ENCODE measurements around the gene AVP. TPM values are rescaled to one million over a fixed set of nuclear protein-coding genes. Genes with fewer than 3 reads are reported as not detected.

AVP gene
- total RNA-seq, 1 experiment from 2014 or later, result not detected

GRCh38 chr20:3082955-3083952 is 1.3 kb downstream of the AVP start:
- Histone ChIP-seq H3K23ac (ENCODE audit: insufficient read length, low read depth, low read length) (no peak overlapping the region), H3K79me2 (ENCODE audit: insufficient read depth, low read length) (no peaks in the 10 kb centered on the region), H3K14ac (ENCODE audit: insufficient read depth, low read length) (no peak overlapping the region), H3K18ac (ENCODE audit: insufficient read length, low read depth, low read length) (no peak overlapping the region), H2BK5ac (ENCODE audit: insufficient read length, low read length) (no peak overlapping the region), H3K23me2 (ENCODE audit: insufficient read length, low read depth, low read length, poor library complexity, severe bottlenecking) (peaks cover 4% of the 10 kb centered on the region), H4K5ac (ENCODE audit: insufficient read length, low read depth, low read length) (no peak overlapping the region), H2BK20ac (ENCODE audit: low read depth, low read length, poor library complexity, severe bottlenecking) (no peak overlapping the region), H2BK15ac (ENCODE audit: low read depth, low read length) (no peak overlapping the region), H4K20me1 (ENCODE audit: control insufficient read depth, insufficient read depth, insufficient read length) (no peaks in the 10 kb centered on the region), H2AK5ac (ENCODE audit: insufficient read length, low read length) (no peak overlapping the region), H2BK120ac (ENCODE audit: low read depth, low read length, poor library complexity, severe bottlenecking) (no peak overlapping the region), H4K91ac (ENCODE audit: insufficient read length, low read depth, low read length) (no peak overlapping the region), H3K4me2 (ENCODE audit: insufficient read depth, insufficient read length, low read length) (peak overlapping the region; percentile 77), H3K27me3 (ENCODE audit: insufficient read depth, low read length) (peaks cover 29% of the 10 kb centered on the region), H2BK12ac (ENCODE audit: insufficient read length, low read depth, low read length) (no peak overlapping the region), H2AFZ (ENCODE audit: low read length) (no peak overlapping the region), H3K27ac (ENCODE audit: insufficient read length, low read depth, low read length) (no peak overlapping the region), H3K4ac (ENCODE audit: low read depth, low read length) (no peak overlapping the region), H3K56ac (ENCODE audit: insufficient read length, low read depth, low read length) (no peak overlapping the region), H3K4me1 (ENCODE audit: insufficient read depth, low read length) (no peaks in the 10 kb centered on the region; the same call in 1 of the 2 replicates), H3K9me3 (ENCODE audit: control insufficient read depth, low read depth, low read length) (no peaks in the 10 kb centered on the region), H4K8ac (replicated peaks; ENCODE audit: insufficient read length, low read depth, low read length) (no peak overlapping the region), H3K9ac (ENCODE audit: extremely low read depth, insufficient read length, low read length) (no peak overlapping the region), H3K79me1 (ENCODE audit: insufficient read depth, low read depth, low read length, poor library complexity, severe bottlenecking) (no peaks in the 10 kb centered on the region), H3T11ph (ENCODE audit: low read length) (no peak overlapping the region)
- Mint-ChIP-seq H3K9me3 (peaks cover 0 to 2% of the 10 kb centered on the region in 2 experiments; a peak in 2 of 5 replicates), H3K27ac (no peak overlapping the region; a peak in 1 of 7 replicates), H3K36me3 (ENCODE audit: insufficient read depth in 1 of 3, low read depth in 3 of 3) (no peaks in the 10 kb centered on the region; a peak in 2 of 7 replicates), H3K27me3 (ENCODE audit: low read depth) (peaks cover 61% of the 10 kb centered on the region), H3K4me1 (peaks cover 0 to 6% of the 10 kb centered on the region in 2 experiments; a peak in 1 of 4 replicates), H3K4me3 (peak overlapping the region; percentile 42 to 70)
- TF ChIP-seq, protein P1, sequence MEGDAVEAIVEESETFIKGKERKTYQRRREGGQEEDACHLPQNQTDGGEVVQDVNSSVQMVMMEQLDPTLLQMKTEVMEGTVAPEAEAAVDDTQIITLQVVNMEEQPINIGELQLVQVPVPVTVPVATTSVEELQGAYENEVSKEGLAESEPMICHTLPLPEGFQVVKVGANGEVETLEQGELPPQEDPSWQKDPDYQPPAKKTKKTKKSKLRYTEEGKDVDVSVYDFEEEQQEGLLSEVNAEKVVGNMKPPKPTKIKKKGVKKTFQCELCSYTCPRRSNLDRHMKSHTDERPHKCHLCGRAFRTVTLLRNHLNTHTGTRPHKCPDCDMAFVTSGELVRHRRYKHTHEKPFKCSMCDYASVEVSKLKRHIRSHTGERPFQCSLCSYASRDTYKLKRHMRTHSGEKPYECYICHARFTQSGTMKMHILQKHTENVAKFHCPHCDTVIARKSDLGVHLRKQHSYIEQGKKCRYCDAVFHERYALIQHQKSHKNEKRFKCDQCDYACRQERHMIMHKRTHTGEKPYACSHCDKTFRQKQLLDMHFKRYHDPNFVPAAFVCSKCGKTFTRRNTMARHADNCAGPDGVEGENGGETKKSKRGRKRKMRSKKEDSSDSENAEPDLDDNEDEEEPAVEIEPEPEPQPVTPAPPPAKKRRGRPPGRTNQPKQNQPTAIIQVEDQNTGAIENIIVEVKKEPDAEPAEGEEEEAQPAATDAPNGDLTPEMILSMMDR (conservative IDR thresholded peaks at IDR 0.05), result no peak
- no CpG with 5 or more reads among the region's 76 CpGs for WGBS (ENCODE audit: extremely low coverage, insufficient read length, low lambda C conversion rate)
- DNase-seq, result peak; percentile 57

All from H9 (cell line).